CD4-positive, alpha-beta T cell treated with Interleukin-6 for 4 hours (primary cell): ENCODE data around the gene ATP2C2.

ENCODE experiments used
- DNase-seq: peaks from one replicate; pipeline ENCODE4 v3.0.0-alpha.2; 2020; ENCODE audit warnings: mixed read lengths

ATP2C2 gene

DNA sequence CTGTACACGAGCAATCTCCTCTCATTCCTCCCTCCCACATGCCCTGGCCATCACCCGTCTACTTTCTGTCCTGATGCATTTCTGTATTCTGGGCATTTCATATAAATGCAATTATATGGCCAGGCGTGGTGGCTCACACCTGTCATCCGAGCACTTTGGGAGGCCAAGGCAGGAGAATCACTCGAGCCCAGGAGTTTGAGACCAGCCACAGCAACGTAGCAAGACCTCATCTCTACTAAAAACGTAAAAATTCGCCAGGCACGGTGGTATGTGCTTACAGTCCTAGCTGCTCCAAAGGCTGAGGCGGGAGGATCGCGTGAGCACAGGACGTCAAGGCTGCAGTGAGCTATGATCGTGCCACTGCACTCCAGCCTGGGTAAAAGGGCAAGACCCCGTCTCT is 131.3 kb downstream of the ATP2C2 start:
- DNase-seq: no peak

DNA sequence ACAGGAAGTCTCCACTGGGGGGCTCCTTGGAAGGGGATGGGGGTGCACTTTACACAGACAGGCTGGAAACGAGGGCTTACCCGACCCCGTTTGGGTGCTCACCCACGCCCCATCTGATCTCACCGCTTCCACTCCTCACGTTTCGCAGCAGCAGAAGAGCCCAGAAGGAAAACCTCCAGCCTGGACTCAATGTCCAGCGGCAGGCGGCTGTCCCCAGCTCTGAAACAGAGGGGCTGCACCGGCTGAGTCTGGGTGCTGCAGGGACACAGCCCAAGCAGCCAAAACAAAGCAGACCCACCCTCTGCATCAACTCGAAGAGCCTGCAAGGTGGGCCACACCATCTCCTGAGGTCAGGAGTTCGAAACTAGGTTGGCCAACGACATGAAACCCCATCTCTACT is 132.2 kb downstream of the ATP2C2 start:
- DNase-seq: no peak

DNA sequence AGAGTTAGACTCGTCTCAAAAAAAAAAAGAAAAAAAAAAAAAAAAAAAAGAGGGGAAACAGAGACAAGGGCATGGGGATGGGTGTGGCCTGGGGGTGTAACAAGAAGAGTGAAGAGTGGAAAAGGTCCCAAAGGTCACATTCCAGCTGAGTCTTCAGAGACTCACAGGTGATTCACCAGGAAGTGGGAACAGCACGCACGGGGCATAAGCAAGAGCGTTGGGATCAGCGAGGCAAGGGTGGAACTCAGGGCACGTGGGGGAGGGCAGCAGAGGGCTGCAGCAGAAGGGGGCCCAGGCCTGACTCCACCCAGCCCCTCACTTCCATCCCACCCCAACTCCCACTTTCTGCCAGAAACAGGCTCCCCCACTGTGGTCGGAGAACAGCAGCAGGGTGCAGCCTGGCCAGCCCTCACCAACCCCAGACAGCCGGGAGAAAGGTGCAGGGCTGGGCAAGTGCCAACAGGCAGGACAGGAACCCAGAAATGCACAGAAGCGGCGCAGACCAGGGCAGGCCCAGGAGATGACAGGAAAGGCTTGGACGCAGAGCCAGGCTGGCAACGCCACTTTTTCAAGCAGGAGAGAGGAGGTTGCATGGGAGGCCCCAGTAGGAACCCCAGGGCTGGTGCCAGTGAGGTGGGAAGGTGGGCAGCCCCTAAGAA is 132.9 kb downstream of the ATP2C2 start:
- no peak for DNase-seq

DNA sequence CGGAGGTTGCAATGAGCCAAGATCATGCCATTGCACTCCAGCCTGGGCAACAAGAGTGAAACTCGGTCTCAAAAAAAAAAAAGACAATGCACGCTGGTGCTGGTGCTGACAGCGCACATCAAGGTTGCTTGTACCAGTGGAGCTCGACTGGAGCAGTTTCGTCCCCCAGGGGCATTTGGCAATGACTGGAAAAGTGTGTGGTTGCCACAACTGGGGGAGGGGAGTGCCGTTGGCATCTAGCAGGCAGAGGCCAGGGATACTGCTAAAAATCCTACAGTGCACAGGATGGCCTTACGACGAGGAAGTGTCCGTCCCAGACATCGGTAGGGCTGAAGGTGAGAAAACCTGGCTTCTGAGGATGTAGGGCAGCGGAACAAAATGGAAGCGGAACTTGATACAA is 133.7 kb downstream of the ATP2C2 start:
- no peak for DNase-seq

DNA sequence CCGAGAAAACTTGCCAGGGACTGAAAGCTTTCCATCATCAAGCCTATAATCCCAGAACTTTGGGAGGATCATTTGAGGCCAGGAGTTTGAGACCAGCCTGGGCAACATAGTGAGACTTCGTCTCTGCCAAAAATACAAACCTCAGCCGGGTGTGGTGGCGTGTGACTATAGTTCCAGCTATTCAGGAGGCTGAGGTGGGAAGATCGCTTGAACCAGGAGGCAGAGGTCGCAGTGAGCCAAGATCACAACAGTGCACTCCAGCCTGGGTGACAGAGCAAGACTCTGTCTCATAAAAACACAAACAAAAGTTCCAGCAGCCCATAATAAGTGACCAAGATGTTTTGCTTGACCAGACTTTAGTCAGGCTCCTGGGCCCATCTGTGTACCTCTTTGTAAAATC is 134.2 kb downstream of the ATP2C2 start:
- no peak for DNase-seq

DNA sequence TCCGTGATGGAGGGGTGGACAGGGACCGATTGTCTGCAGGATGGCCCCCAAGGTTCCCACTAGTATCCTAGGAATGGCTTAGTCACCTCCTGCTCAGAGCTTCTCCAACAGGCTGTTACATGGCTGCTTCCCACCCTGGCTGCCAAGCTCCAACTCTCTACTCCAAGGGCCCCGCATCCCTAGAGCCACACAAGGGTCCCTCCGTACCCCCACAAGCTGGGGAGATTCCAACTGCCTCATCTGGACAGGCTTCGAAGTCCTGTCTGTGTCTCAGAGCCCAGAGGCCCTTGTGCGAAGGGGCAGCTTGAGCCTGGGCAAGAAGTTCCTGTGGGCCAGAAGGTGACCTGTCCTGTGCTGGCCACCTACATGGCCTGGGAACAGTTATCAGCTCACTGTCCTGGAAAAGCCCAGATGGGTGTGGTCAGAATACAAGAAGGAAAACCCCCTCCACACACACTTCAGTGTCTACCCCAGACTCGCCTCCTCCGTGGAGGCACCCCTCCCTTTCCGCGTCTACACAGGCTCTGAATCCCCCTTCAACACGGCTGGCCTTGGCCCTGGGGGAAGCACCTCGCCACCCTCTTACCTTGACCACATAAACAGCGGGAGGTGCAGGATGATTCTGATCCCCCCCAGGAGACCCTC is 135.5 kb downstream of the ATP2C2 start:
- DNase-seq: no peak

DNA sequence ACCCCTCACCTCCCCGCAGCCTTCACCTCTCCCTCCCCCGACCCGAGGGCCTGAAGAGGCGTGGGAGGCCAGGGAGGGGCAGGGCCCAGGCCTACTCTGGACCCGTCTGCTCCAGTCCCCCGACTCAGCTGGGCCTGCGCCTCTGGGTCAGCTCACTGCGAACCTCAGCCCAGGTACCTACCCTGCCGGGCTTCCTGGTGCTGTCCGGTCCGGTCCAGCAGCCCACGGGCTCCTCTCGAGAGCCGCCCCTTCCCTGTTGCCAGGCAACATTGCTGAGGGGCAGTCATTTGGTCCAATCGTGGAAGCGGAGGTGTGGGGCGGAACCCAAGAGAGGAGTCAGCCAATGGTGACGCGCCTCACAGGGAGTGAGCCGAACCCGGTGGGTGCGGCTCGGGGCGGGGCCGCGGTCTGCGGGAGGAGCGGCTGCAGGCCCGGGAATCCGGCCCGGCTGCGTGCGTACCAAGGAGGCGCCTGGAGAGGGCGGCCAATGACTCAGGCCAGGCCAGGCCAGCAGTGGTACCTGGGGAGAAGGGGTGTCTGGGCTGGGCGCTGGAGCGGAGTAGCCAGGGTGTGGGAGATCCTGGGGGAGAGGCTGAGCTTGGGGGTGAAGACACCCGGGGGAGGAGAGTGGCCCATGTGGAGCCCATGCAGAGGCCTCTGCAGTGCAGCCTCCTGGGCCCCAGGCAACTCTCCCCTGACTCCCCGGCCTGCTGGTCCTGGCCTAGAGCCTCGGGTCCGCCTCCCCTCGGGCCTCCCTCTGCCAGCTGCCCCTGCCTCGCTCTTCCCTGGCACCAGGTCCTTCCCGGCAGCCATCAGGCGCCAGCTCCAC is 136.3 kb downstream of the ATP2C2 start, which contains the start of gene MEAK7:
Gene MEAK7 (minus strand): TSS at position 240 of the 829 bp plus-strand sequence. CDS start 6,573 bp downstream, outside the sequence.
- peak; percentile 99 for DNase-seq

DNA sequence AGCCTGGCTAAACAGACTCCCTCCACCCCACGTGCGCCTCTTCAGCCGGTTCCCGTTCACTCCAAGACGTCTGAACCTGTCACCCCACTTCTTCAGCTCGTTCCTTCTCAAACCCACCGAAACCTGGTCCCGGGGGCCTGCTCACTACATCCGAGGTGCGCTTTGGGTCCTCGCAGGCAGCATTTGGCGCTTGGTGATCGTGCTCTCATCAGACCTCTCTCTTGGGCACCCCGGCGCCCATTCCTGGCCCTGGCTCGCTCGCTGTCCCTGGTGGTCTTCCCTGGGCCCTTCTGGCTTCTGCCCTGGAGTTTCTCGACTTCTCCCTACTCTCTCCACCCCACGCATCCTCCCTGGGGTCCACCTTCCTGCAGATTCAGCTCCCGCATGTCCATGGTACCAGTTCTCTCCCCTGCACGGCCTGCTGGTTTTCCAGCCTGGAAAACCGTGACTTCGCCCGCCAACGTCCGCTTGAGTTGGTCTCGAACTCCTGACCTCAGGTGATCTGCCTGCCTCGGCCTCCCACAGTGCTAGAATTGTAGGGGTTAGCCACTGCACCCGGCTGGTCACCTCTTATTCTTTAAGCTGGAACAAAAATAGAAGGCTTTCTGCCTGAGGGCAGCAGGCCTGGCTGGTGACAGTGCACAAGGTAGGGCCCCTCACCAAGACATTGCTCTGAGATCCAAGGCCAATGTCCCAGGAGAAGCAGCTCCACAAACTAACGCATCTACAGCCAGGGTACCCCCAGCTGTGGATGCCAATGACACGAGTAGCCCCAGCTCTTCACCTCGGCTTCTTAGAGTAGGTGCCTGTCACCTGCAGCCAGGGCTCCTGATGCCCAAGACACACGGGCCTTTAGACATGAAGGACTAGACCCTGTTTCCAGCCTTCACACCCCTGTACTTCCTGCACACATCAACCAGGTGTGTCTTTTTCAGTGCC is 137.2 kb downstream of the ATP2C2 start:
- DNase-seq: no peak

DNA sequence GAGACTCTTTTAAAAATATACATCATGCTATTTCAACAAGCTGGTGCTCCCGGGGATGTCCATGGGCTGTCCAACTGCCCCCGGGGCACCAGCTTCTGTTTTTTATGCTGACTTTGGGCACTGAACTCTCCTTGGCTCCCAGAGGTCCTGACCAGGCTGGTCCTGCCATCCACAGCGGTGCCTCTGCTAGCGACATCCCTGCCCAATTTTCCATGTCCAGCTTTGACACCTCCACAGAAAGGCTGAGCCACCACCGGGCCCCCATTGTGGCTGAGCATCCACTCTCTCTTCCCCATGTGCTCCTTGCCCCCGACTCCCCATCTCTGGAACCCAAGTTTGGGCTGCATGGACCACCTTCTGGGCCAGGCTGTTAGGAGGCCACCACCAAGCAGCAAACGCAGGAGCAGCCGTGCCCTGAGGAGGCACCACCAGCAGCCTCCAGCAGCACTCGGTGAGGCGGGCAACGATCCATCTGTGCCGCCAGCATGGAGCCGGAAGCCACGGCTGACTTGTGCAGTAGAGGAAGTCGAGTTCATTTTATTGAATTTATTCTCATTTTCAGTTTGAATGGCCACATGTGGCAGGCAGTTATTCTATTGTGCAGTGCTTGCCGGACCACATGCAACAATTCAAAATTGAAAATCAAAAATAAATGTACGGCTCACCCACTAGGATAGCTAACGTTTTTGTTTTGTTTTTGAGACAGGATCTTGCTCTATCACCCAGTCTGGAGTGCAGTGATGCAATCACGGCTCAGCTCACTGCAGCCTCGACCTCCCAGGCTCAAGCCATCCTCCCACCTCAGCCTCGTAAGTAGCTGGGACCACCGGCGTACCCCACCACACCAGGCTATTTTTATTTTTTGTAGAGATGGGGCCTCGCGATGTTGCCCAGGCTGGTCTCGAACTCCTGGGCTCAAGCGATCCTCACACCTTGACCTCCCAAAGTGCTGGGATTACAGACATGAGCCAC is 139.0 kb downstream of the ATP2C2 start:
- no peak for DNase-seq

DNA sequence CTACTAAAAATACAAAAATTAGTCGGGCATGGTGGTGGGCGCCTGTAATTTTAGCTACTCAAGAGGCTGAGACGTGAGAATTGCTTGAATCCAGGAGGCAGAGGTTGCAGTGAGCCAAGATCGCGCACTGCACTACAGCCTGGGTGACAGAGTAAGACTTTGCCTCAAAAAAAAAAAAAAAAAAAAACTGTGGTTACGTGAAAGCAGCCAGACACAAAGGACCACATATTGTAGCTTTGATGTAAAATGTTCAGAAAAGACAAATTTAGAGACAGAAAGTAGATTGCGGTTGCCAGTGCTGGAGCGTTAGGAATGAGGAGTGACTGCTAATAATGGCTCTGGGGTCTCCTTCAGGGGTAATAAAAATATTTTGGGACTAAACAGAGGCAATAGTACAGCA is 140.2 kb downstream of the ATP2C2 start:
- DNase-seq: peak; percentile 49

DNA sequence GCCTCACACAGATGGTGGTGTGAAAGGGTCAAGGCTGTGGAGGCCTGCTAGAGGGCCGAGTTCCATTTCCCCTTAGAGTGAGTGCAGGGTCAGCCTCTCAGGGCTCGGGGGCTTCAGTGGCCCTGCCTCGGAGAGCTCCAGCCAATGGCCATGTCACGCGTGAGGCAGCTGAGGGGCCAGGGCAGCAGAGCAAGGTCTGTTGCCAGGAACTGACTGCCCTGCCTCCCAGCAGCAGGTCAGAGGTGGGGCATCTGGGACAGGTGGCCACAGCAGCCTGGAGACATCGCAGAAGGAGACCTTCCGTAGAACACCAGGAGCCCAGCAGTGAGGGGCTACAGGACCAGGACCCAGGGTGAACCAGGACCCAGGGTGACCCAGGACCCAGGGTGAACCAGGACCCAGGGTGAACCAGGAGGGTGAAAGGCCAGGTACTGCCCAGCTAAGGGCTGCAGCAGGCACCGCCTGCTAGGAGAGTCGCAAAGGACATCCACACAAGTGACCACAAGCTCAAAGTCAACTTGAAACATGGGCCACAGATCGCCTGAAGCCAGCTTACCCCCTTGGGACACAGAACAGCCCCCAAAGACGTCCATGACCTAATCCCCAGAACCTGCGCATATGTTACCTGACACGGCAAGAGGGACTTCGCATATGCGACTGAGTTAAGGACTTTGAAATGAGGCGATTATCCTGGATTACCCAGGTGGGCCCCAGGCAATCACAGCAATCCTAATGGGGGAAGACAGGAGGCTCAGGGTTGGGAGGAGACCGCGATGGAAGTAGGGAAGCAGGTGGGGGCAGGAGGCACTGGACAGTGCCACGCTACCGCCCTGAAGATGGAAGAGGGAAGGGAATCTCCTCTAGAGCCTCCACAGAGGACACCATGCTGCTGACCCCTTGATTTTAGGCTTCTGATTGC is 141.0 kb downstream of the ATP2C2 start:
- no peak for DNase-seq

DNA sequence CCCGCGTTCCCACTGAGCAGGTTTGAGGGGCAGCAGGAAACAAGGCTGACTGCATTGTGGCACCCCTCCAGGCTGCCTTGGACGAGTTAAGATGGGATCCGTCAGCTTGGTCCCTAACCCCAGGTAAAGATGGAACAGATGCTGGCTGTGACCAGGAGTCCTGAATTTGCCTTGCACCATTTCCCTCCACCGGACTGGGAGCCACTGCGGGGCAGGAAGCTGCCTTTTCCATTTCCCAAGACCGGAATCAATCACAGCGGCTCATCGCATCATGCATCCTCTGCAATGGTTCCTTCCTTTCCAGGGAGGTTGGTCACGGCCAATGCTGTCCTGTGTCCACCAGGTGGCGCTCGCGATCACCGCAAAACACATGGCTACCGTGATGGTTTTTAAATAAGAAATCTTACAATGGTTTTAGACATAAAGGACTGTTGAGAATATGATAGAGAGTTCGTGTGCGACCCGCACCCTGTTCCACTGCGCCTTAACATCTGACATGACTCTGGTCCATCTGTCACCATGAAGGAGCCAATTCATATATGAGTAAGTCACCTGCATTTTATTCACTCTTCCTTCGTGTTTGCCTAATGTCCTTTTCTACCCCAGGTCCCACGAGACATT is 143.0 kb downstream of the ATP2C2 start:
- DNase-seq: peak; percentile 93

DNA sequence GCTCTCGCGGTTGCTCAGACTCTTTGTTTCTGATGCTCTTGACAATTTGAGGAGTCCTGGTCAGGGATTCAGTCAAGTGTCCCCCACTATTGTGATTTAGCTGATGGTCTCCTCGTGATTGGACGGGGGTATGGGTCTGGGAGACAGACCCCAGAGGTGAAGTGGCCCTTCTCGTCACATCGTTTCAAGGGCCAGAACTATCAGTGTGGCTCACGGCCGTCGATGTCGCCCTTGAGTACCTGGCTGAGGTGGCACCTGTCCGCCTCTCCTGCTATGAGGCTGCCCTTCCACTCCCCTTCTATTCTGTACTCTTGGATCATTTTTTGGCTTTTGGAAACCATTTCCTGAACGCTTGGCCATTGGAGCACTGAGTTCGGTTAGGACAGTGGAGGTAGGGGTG is 143.5 kb downstream of the ATP2C2 start:
- no peak for DNase-seq

DNA sequence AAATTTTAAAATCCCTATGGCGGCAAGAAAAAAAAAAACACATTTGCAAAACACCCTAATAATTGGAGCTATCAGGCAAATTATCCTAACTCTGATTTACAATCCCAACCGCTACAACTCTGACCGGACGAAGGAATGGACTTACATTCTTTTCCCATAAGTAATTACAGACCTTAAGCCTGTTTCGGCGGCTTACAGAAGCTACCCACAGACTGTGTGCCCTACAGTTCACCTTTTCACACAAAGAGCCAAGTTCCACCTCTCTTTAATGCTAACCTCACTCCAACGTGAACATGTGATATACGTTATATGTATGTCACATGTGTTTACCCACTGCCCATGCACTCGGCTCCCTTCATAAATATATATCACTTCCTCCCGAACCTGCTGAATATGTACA is 144.8 kb downstream of the ATP2C2 start:
- DNase-seq: no peak

DNA sequence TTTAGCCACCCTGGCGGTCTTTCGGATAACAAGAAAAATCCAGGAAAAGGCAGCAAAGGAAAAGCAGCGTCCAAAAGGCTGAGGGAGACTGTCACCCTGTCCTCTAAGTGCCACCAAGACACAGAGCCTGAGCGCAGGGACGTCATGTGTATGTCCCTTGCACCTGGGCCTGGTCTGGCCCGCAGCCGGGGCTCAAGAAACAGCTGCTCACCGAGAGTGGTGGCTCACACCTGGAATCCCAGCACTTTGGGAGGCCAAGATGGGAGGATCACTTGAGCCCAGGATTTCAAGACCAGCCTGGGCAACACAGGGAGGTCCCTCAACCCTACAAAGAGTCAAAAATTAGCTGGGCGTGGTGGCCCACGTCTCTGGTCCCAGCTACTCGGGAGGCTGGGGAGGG is 145.3 kb downstream of the ATP2C2 start:
- no peak for DNase-seq
